ENCODE results near the gene PIGW.

DNA sequence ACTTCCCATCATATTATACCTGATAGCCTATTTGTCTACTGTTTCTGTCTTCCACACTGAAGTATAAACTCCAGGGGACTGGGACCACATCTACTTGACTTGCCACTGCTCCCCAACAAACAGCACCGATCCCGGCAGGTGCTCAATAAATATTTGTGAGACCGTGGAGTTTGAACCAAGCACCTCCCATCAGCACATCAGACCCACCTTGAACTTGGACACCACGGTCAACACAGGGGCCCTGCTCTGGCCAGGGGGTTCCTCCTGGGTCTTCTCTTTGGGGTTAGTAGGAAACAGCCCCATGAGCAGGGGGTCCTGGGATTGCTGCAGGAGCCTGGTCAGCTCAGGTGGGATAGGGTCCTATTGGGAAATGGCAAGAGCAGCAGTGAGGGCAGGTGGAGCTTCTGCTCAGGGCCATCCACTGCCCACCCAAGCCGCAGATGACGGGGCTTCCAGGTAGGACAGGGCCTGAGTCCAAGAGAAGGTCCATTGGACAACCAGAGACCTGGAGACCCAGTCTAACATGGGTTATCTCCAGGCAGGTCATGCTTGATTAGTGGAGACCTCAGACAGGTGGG, 28.4 kb upstream of the PIGW start:
- TF ChIP-seq POLR2A (IDR thresholded peaks at IDR 0.05) (no peak), CTCF (IDR thresholded peaks at IDR 0.05) (no peak)
